Stimulated activated CD8-positive, alpha-beta memory T cell treated with anti-CD3 and anti-CD28 coated beads, Interleukin-7, amount 100 ng/mL, for 48 hours (primary cell): ENCODE data around the gene HMG20B.
"Not testable (repeated sequence)": the region's sequence is repeated elsewhere in the genome, so short reads cannot be mapped to it uniquely, and the experiment has no call there.

ENCODE experiments used
- DNase-seq, 2 donors: peaks; one replicate each; pipeline ENCODE4 v3.0.0-alpha.2; 2020; ENCODE audit warnings: low read depth in 1 of 2; ENCODE audit errors: extremely low read depth in 1 of 2

HMG20B gene

DNA sequence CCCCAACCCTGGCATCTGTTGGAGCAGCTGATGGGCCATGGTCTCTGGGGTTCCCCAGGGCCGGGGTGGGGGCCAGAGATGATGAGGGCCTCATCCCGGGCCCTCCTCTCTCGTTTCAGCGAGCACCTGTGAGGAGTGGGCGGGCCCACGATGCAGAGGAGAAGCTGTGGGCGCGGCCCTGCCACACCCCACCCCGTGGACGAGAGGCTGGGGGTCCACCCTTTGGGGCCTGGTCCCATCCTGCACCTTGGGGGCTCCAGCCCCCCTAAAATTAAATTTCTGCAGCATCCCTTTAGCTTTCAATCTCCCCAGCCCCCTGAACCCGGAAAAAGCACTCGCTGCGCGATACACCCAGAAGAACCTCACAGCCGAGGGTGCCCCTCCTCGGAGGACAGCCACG lies 5.6 kb downstream of the HMG20B start:
- DNase-seq, result no peak

DNA sequence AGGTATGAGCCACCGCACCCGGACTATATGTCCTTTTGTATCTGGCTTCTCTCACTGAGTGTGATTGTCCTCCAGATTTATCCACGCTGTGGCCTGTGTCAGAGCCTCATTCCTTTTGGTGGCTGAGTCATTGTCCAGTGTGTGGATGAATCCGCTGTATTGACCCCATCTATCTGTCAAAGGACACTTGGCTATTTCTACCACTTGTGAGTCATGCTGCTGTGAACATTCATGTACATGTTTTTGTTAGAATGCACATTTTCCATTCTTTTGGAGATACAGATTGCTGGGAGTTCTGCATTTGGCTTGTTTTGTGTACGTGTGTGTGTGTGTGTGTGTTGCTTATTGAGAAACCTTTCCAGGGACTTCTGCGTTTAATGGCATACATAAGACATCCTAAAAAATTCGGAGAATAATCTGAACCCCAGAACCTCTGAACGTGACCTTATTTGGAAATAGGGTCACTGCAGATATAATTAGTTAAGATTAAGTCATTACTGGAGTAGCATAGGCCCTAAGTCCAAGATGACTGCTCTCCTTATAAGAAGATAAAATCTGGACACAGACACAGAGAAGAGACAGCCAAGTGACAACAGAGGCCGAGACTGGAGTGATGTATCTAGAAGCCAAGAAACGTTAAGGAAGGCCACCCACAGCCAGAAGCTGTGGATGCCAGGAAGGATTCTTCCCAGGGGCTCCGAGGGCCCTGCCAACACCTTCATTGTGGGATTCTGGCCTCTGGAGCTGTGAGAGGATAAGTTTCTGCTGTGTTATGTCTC lies 7.6 kb downstream of the HMG20B start:
- no peak for DNase-seq

DNA sequence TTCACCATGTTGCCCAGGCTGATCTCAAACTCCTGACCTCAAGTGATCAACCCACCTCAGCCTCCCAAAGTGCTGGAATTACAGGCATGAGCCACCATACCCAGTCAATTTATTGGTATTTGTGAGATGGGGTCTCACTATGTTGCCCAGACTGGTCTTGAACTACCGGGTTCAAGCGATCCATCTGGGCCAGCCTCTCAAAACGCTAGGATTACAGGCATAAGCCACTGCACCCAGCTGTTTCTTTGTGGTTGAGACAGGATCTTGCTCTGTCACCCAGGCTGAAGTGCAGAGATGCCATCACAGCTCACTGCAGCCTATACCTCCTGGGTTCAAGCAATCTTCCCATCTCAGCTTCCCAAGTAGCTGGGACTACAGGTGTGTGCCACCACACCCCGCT lies 9.0 kb downstream of the HMG20B start:
- DNase-seq, result not testable (repeated sequence)

DNA sequence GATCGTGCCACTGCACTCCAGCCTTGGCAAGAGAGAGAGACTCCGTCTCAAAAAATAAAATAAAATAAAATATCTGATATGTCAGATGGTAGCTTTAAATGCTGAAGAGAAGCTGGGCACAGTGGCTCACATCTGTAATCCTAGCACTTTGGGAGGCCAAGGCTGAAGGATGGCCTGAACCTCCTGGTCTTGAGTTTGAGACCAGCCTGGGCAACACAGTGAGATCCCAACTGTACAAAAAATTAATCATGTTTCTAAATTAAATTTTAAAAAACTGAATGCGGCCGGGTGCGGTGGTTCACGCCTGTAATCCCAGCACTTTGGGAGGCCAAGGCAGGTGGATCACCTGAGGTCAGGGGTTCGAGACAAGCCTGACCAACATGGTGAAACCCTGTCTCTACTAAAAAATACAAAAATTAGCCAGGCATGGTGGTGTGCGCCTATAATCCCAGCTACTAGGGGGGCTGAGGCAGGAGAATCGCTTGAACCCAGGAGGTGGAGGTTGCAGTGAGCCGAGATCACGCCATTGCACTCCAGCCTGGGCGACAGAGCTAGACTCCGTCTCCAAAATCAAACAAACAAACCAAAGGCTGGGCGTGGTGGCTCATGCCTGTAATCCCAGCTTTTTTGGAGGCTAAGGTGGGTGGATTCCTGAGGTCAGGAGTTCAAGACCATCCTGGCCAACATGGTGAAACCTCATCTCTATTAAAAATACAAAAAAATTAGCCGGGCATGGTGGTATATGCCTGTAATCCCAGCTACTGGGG lies 11.5 kb downstream of the HMG20B start:
- DNase-seq, result not testable (repeated sequence)

DNA sequence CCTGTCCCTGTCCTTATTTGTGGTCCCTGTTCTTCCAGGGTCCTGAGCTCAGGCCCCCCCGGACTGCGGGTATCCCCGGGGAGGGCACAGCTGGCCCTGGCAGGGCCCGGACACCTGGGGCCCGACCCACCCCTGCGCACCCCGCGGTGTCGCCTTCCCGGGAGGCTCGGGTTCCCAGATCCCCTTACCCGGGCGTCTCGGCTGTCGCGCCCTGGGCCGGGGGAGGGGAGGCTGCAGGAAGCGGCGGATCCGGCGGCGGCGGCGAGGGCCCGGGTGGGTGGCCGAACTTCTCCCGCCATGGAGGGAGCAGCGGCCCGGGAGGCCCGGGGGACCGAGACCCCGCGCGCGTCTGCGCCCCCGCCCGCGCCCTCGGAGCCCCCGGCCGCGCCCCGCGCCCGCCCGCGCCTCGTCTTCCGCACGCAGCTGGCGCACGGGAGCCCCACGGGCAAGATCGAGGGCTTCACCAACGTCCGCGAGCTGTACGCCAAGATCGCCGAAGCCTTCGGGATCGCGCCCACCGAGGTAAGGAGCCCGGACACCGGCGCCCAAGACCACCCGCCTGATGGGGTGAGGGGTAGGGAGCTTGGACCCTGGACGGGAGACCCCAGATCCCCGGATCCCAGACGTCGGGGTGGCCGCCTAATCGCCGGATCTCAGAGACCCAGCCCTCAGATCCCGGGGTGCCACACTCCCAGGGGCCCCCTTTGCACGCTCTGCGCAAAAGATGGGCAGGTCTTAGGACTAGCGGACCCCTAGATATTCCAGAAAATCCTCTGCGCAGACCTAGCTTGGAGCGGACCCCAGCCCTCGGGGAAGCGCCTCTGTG lies 12.8 kb downstream of the HMG20B start, which contains the start of gene GIPC3:
TSS of gene GIPC3 (plus strand) at position 178 of the 826 bp plus-strand sequence. CDS start at position 298, 120 bp downstream.
- no peak for DNase-seq

DNA sequence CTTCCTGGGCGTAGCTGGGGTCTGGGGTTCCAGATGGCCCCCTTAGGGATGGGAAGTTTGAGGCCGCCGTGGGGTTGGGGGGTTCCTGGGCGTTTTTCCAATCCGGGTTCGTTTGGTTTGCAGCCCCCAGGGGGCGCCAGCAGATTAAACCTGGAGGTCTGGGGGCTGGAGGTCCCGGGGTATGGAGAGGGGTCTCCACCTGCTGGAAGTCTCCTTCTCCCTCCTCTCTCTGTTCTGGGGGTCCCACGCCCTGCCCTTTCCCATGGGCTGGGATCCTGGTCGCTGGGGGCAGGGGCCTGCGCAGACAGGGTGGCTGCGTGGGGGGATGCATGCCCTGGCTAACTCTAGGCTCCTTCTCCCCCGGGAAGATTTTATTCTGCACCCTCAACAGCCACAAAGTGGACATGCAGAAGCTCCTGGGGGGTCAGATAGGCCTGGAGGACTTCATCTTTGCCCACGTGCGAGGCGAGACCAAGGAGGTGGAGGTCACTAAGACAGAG lies 13.4 kb downstream of the HMG20B start:
- no peak for DNase-seq

DNA sequence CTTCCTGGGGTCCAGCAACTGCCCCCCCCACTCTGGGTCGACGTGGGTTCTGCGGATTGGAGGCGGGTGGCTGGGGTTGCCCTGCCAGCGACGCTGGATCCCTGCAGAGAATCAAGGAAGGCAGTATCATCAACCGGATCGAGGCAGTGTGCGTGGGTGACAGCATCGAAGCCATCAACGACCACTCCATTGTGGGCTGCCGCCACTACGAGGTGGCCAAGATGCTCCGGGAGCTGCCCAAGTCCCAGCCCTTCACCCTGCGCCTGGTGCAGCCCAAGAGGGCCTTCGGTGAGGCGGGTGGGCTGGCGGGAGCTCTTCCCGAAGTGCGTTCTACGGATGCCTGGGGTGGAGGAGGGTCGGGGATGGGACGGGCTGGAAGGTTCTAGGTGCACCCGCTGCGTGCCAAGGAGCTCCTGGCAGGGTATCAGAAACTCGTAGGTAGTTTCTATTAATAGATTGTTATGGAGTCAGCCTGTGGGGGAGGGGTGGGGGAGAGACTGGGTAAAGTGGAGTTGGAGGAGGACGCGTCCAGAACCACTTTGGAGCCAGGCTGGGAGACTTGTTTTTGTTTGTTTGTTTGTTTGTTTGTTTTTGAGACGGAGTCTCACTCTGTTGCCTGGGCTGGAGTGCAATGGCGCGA lies 14.1 kb downstream of the HMG20B start:
- DNase-seq, result no peak

DNA sequence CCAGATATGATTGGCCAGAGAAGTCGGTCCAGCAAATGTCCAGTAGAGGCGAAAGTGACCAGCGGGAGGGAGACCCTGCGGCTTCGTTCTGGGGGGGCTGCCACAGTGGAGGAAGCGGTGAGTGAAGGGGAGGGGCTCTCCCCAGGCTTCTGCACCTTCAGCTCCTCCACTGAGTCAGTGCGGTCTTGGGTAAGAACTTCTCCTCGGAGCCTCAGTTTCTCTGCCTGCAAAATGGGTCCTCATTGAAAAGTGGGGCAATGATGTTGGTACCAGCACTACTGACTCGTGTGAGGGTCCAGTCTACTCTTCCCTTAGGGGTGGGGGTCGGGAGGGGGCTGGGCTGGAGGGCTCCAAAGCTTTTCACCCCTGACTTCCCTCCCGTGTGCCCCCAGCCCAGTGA lies 16.7 kb downstream of the HMG20B start:
- DNase-seq, result no peak

DNA sequence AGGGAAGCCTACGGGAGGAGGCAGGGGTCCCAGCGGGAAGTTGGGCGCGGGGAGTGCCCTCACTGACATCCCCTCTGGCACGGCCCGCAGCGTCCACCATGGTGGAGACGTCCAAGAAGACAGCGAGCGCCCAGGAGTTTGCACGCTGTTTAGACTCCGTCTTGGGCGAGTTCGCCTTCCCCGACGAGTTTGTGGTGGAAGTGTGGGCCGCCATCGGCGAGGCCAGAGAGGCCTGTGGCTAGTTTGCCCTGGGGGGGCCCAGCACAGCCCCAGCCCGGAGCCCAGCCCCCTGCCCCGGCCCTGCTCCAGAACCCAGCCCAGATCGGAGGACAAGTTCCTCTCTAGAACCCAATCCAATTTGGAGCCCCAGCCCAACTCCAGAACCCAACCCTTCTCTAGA lies 17.2 kb downstream of the HMG20B start:
- no peak for DNase-seq

DNA sequence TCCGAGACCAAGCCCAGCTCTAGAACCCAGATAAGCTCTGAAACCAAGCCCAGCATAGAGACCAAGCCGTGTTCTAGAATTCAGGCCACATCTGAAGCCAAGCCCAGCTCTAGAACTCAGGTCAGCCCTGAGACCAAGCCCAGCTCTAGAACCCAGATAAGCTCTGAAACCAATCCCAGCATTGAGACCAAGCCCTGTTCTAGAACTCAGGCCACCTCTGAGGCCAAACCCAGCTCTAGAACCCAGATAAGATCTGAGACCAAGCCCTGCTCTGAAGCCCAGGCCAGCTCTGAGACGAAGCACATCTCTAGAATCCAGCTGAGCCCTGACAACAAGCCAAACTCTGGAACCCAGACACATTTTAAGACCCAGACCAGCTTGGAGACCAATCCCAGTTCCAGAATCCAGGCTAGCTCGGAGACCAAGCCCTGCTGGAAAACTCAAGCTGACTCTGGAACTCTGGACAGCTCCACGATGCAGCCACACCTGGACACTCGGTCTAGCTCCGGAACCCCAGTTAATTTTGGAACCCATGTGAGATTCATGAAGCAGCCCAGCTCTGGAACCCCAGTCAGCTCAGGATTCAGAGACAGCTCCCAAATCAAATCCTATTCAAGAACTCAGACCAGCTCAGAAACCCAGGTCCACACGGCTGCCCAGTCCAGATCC lies 18.4 kb downstream of the HMG20B start:
- DNase-seq, result no peak

DNA sequence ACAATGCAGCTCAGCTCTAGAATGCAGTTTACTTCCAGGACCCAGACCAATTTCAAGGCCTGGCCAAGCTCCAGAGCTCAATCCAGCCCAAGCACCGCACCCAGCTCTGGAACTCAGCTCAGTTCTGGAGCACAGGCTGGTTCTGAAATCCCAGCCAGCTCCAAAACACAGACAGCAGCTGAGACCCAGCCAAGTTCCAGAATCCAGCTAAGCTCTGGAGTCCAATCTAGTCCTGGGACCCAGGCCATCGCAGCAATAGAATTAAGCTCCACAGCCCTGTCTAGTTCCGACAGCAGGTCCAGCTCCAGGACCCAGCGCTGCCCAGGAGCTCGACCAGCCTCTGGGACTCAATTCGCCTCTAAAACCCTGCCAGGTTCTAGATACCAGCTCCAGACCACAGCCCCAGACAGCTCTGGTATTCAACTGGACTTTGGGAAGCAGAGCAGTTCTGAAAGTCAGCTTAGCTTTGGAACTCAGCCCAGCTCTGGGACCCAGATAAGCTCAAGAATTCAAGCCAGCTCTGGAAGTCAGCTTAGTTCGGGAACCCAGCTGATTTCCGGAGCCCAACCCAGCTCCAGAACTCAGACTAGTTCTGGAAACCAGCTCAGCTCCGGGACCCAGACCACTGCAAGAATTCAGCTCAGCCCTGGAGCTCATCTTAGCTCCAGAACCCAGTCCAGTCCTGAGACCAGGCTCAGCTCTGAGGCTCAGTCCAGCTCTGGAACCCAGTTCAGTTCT lies 19.3 kb downstream of the HMG20B start:
- DNase-seq, result no peak

DNA sequence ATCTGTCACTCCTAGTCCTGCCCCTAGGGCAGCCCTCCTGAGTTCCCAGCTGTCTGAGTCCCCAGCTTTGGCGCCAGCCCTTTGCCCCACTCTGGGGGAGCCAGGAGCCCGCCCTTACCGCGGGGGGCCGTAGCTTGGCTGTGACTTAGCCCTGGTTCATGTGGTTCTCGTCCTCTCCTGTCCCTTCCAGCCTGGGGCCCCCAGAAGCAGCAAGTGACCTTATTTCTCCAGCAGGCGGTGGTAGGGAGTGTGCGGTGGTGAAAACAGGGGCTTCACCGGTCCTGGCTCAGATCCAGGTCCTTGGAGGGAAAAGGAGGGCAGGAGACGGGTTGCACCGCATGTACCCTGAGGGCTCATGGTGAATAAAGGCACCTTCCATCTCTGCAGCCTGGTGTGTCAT lies 20.4 kb downstream of the HMG20B start:
- no peak for DNase-seq

DNA sequence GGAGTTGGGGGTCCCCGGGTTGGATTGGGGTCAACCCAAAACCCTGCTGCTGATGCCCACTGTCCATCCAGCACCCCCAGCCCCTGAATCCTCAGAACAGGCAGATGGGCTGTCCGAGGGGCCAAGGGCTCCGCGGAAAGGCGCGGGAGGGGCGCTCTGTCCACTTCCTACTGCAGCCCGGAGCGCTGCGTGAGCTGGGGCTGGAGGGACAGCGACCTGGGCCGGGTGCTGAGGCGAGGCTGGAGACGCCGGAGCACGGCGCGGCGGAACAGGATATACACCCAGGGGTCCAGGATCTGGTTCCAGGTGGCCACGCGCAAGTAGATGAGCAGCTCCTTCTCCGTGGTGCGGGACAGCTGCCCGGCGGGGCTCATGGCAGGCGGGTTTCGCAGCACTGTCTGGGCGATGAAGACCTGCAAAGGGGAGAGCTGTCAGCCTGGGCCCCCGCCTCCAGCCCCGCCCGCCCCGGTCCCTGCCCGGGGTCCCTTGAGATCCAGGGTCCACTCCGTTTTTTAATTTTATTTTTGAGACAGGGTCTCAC lies 22.8 kb downstream of the HMG20B start:
- no peak for DNase-seq

DNA sequence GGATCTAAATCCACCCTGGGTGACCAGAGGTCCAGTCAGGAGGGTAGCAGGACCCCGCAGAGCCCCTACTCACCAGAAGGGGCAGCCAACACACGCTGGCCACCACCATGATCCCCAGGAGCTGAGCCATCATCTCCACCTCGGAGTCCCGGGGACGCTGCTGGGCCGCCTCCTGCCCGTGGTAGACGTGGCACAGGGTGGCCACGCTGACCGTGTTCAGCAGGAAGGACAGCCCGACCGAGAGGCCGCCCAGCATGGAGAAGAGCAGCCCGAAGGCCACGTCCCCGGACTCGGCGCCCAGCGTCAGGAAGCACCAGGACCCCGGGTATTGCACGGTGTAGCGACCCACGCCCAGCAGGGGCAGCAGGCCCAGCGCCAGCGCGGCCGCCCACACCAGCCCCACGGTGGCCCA lies 27.0 kb downstream of the HMG20B start:
- DNase-seq, result no peak

DNA sequence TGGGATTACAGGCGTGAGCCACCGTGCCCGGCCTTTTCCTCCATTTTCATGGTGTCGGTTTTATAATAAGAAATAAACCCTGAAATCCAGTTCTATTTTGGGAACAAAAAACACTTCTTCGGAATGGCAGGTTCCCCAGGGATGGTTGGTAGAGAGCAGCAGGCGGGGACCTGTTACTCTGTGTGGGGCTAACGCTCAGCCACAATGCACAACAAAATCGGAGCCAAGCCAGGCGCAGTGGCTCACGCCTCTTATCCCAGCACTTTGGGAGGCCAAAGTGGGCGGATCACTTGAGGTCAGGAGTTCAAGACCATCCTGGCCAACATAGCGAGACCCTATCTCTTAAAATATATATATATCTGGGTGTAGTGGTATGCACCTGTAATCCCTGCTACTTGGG lies 28.3 kb downstream of the HMG20B start:
- DNase-seq, result no peak

DNA sequence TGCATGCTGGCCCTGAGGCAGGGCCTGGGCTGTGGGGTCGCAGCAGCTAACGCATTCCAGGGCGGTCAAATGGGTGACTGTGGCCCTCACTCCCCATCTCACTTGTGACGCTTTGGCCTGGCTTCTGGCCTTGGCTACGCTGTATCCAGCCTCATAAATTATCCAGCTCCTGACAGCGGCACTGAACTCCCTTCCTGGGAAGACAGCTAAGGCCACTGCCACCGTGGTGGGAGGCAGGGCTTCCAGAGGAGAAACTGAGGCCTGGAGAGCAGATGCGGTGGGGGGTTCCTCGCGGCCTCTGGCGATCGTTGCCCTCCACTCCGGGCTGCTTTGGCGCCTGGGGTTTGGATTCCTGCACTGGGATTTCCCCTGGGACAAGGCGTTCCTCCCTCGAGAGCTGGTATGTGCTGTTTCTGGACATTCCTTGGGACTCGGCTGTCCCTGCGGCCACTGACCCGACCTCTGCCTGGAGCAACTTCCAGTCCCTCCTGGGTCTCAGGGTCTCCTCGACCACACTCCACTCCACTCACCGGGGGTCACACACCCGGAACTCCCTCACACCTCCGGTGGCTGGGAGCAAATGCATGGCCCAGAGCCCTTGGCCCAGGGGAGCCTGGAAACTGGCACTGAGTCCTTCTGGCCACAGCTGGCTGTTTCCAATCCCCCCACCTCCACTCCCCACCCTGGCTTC lies 30.5 kb downstream of the HMG20B start:
- DNase-seq, result no peak

DNA sequence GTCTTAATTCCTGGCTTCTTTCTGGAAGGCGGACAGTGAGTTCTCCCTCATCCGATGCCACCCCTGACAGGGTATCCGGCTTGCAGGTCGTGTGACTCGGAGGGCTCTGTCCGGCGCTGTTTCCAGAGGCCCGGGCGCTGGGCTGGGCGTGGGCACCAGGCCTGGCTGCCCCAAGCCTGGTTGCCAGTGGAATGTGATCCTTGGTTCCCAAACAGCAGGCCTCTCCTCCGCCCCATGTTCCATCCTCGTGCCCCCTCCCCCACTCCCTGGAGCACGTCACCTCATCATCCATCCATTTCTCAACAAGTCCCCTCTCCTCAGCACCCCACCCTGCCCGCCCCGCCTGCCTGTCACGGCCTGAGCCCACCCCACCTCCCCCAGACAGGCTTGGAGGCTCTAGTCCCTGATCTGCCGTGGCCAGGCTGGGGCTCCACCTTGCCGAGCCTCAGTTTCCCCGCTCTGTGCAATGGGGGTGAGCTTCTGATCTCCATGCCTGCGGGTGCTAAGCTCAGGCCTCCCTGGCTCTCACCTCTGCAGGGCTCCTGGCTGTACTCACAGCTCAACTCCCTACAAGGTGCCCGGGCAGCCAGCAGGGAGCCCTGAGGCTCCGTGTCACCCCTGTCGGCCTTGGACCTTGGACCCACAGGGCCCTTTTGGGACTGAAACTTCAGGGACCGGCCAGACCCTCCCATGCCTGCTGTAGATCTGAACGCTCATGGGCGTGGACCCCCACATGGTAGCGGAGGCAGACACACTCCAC lies 31.7 kb downstream of the HMG20B start:
- DNase-seq, result no peak

DNA sequence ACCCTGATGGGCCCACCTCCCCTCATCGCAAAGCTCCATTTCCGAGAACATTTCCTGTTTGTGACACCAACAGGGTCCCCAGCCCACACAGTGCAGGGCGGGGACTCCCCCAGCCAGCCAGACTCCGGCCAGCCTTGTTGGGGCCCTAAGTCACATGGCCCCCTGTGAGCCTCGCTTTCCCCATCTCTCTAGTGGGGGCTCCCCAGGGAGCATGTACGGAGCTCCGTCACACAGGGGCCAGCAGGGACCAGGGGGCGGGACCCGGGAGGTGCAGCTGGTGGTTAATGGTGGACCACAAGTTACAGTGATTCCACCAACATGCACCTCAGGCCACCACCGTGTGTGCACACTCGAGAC lies 32.2 kb downstream of the HMG20B start:
- peak in 1 of 2 donors; percentile 17 for DNase-seq
